Hematopoietic multipotent progenitor cell treated with erythropoietin and hydrocortisone succinate and interleukin-3 and kit ligand, for 4 days (in vitro differentiated cells): ENCODE measurements around the gene TYK2.
A peak's percentile ranks its signal among the peaks of the same experiment; 100 is the strongest.

Experiments
- DNase-seq: peaks from one replicate; pipeline ENCODE4 v3.0.0-alpha.2; 2015

Gene TYK2

DNA sequence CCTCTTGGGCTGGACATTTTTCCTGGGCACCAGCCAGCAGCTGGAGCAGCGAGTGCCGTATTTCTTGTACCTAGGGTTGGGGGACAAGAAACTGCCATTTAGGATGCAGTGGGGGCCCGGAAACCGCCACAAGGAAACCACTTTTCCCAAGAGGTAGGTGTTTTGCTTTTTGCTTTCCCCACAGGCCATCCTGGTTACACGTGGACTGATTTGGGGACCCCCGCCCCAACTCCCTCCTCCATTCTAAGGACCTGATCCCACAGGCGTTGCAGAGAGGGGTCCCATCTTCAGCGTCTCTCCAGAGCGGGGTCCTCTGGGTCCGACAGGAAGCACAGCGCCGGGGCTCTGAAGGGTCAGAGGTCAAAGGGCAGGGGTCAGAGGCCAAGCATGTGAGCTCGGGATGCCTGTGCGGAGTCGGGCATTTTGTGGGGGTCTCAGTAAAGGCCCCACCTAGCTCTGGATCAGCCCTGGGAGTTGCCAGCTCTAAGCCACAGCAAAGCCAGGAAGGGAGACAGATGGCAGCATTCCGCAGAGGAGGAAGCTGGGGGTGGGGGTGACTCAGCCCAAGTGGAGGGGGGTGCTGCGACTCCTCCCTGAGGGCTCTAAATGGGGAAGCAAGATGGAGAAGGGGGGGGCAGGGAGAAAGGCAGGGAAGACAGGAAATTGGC is 75.1 kb downstream of the TYK2 start:
- DNase-seq, result peak; percentile 70
